HG02840 (cell line): Measurements from ENCODE around the gene SPAG5.

Experiments
- ATAC-seq: cut with Tn5 transposase; IDR thresholded peaks from one replicate; pipeline ENCODE4 v1.9.1; 2021; ENCODE audit warnings: mild to moderate bottlenecking, moderate library complexity, moderate number of reproducible peaks; ENCODE audit not compliant: unreplicated experiment, low FRiP score

Gene SPAG5, protein sequence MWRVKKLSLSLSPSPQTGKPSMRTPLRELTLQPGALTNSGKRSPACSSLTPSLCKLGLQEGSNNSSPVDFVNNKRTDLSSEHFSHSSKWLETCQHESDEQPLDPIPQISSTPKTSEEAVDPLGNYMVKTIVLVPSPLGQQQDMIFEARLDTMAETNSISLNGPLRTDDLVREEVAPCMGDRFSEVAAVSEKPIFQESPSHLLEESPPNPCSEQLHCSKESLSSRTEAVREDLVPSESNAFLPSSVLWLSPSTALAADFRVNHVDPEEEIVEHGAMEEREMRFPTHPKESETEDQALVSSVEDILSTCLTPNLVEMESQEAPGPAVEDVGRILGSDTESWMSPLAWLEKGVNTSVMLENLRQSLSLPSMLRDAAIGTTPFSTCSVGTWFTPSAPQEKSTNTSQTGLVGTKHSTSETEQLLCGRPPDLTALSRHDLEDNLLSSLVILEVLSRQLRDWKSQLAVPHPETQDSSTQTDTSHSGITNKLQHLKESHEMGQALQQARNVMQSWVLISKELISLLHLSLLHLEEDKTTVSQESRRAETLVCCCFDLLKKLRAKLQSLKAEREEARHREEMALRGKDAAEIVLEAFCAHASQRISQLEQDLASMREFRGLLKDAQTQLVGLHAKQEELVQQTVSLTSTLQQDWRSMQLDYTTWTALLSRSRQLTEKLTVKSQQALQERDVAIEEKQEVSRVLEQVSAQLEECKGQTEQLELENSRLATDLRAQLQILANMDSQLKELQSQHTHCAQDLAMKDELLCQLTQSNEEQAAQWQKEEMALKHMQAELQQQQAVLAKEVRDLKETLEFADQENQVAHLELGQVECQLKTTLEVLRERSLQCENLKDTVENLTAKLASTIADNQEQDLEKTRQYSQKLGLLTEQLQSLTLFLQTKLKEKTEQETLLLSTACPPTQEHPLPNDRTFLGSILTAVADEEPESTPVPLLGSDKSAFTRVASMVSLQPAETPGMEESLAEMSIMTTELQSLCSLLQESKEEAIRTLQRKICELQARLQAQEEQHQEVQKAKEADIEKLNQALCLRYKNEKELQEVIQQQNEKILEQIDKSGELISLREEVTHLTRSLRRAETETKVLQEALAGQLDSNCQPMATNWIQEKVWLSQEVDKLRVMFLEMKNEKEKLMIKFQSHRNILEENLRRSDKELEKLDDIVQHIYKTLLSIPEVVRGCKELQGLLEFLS

DNA sequence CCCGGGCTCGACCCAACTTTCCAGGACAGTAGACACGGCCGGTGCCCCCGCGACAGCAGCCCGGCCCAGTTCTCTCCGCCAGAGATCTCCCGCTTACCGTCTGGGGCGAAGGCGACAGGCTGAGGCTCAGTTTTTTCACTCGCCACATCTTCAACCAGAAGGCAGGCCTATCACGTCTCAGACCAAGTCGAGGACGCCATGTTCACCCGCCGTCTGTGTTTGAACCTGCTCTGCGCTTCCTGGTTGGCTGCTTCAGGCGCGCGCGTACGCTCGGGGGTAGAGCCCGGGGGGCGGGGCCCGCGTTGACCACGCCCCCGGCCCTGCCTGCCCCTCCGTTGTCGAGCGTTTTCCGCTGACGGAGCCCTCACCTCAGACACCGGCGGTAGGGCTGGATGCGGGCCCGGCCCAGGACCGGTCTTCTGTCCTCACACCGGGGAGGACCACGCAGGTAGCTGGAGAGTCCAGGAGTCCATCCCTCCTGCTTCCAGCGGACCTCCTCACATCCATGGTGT, at the start of gene SPAG5:
SPAG5 (minus strand) TSS at position 227 of the 512 bp plus-strand sequence; CDS start at position 148, 79 bp downstream.
- peak; percentile 71 for ATAC-seq

DNA sequence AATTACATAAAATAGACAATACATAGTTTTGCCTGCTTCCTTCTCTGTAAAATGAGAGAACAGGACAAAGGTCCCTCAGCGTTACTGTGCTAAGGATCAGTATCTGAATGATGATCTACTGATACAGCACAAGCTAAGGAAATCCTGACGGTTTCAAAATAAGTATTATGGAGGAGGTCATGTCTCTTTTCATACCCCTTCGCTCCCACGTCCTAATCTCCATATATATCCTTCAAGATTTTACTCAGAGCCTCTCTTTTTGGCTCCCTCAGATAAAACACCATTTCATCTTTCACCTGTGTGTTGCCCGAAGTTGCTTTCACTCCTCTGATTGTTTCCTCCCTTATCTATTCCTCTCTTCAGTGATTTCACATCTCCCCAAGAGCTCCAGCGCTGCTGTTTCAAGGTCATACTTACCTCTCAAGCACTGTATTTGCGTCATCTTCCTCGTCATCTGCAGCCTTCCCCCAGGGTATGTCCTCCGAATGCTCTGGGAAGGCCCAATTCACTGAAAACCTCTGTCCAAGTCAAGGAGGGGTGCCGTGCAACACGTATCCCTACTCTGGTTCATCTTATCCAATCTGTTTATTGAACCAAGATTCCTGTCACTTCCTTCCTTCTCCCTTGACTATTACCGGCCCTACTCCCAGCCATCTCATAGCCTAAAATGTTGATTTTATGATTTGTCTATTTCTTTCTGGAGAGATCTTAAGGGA, 47.4 kb upstream of the SPAG5 start:
- no peak for ATAC-seq

- ATAC-seq = no peak
These were observed 46.7 kb upstream of the SPAG5 start for GRCh38 chr17:28645576-28645939.

DNA sequence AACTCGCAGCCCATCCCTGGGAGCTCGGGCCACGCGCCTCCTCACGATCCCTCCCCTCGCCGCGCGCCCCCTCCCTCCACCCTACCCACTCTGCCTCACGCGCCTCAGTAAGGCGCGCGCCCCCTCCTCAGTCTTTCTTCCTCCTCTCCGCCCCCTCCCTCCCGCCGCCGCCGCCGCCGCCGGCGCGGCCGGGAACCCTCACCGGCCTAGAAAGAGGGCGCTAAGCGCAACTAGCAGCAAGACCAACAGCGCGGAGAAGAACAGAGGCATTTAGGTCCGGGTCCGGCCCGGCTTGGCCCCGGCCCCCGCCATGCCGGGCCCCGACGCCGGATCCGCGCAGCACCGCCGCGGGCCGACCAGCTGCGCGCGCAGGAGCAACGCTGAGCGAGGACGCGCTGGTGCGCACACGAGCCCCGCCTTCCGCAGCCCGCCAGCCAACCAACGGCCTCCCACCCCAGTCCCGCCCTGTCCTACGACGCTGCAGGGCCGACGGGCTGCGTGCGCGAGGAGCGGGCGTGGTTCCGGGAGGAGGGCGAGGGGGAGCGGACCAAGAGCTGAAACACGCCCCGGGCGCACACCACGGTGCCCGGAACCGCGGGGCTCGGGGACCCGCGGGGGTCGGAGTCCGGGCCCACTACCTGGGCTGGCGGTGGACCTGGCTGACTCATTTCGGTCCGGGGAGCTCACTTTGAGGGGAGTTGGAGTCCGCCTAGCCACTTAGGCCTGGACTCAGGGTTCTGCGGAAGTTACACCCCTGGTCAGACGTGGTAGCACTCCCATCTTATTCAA, 46.2 kb upstream of the SPAG5 start, which contains the start of gene BLTP2:
BLTP2 (minus strand) TSS at position 372 of the 789 bp plus-strand sequence; CDS start at position 270, 102 bp downstream.
- ATAC-seq = peak; percentile 85

GRCh38 chr17:28643983-28644786, 45.4 kb upstream of the SPAG5 start:
- ATAC-seq = no peak

DNA sequence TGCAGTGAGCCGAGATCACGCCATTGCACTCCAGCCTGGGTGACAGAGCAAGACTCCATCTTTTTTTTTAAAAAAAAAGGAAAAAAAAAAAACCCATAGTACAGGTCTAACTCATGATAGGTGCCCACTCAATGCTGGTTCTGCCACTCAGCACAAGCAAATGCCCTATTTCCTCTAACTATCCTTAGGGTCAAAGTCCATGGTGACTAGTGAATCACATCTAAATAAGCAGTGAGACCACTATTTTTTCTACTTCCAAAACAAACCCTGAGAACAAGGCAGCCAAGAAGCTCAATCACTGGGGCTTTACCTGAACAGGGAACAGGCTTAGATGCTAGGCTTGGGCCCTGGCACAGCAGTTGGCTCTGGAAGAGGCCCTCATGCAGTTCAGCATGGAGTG, 42.8 kb upstream of the SPAG5 start:
- ATAC-seq = no peak

DNA sequence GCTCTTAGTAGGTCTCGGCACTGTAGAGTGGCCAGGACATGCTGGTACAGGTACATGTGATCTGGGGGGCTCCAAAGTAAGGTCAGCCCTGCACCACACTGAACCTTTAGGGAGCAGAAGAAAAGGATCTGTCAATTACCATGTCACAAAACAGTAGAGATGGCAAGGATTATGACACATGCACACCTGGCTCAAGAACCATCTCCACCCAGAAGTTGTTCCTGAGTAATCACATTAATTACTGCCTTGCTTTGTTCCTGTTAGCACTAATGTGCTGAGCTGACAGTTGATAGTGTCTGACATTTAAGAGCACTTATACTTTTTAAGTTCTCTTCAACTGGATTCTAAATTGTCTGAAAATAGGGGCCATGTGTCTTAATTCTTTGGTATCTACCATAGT, 36.7 kb upstream of the SPAG5 start:
- ATAC-seq = no peak

DNA sequence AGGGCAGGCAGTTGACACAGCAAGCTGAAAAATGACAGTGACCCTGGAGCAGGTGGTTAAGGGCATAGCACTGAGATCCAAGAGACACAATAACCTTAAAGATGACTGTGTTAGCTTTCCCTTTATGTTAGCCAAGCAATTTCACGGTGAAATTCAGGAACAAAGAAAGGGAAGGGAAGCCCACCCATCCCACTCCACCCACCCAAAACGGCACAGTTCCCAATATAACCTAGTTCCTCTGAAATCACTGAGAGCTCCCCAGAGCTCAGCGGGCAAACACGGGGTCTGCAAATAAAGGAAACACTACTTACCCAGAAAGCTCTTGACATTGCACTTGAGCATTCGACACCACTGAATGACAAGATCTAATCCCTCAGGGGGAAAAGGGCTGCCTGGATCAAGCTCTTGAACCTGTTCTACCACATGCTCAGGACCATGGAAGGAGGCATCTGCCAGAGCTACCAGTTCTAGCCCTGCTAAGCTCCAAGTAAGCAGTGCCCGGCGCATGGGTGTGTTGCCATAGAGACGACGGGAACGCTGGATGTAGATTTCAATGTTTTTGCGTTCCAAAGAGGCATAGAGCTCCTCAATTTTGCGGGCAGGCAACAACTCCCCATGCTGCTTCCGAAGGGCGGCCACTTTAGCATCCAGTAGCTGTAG, 35.5 kb upstream of the SPAG5 start:
- ATAC-seq = no peak

DNA sequence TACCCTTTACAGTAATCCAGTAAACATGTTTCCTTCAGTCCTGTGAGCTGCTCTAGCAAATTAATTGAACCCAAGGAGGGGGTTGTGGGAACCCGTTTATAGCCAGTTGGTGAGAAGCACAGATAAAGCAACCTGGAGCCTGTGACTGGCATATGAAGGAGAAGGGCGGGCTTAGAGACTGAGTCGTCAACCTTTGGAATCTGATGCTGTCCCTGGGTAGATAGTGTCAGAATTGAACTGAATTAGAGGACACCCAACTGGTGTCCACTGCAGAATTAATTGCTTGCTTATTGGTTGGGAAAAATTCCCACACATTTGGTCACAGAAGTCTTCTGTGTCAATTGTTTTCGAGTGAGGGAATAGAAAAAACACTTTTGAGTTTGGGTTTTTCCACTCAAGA, 28.0 kb upstream of the SPAG5 start:
- no peak for ATAC-seq

DNA sequence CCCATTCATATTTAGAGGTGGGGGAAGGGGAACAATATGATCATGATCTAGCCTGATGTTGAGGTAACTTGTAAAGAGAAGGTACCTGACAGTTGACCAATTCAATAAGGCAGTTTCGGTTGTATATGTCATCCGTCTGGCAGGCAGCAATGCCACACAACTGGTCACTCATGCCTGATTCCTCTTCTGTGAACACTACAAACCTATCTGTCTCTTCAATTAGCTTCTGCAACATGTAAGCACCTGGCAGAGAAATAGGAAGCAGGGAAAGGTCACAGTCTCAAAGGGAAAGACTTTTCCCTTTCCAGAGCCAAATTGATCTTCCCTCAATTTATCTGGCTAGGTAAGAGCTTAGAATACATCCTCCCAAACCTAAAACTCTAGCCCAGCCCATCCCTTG, 25.3 kb upstream of the SPAG5 start:
- no peak for ATAC-seq

DNA sequence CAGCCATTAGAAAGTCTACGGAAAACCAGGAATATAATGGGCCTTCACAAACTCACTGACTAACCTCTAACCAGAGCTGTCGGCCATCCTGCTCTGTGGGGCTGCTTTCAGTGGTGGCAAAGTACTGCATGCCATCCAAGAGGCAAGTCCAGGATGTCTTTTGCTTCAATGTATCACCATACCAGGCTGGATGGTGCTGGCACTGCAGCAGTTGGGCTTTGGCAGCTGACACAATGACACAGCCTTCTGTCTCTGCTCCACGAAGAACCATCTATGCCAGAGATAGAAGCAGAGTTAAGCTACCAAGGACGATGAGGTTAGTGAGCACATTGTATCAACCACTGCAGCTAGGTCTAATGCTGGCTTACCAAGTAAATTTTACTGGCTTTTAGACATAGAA, 24.9 kb upstream of the SPAG5 start:
- ATAC-seq = no peak

- ATAC-seq = no peak
These were observed 23.4 kb upstream of the SPAG5 start for GRCh38 chr17:28622186-28622585.

DNA sequence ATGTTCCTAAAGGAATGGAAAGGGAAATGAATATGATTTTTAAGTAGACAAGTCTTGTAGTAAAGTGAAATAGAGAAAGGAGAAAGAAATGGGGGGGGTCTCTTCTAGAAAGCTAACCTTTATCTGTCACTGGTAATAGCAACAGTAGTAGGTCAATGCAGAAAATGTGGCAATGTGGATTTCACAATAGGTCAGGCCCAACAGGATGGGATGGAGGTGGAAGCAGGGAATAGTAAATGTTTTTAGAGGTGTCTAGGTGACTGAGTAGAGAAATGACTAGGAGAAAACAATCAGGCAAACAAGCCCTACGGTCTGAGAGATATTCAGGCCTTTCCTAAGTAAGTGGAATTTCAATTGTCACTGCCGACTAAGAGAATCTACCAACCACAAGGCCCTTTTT, 21.2 kb upstream of the SPAG5 start:
- ATAC-seq = no peak

DNA sequence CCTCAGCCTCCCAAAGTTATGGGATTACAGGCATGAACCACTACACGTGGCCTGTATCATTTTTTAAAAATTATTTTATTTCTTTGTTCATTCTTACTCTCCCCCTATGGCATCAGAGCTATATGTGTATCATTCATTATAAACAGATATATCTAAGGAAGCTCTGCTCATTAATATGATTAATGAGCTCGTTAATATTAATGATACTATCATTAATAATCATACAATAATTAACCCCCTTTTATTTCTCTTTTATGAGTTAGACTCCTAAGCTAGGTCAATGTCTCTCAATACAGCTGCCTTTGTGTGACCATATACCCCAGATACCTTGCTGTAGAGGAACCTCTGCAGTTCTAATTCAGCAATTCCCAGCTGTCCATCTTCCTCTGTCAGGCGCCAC, 19.6 kb upstream of the SPAG5 start:
- no peak for ATAC-seq

GRCh38 chr17:28616281-28616680, 17.5 kb upstream of the SPAG5 start:
- ATAC-seq = no peak

GRCh38 chr17:28615260-28615940, 16.6 kb upstream of the SPAG5 start:
- no peak for ATAC-seq

GRCh38 chr17:28613931-28614381, 15.1 kb upstream of the SPAG5 start, which contains the start of gene RSKR:
RSKR (minus strand) TSS chr17:28614185; CDS start chr17:28614161, 24 bp downstream.
- ATAC-seq = no peak
